Prostate gland (tissue), 2 donors: ENCODE results near the gene OR6B2. TPM values are rescaled to one million over a fixed set of nuclear protein-coding genes. Genes with fewer than 3 reads are reported as not detected.

Experiments
- DNase-seq: peaks from one replicate; pipeline ENCODE4 v3.0.0-alpha.2; 2019; ENCODE audit warnings: low spot score
- H3K27ac ChIP-seq, 2 donors: fragments of 200-600 bp; sonication (generic); 2 replicates each; pipeline ENCODE4 v1.5.1; 2017 to 2019
- H3K27me3 ChIP-seq: fragments of 200-600 bp; sonication (generic); replicated peaks from 2 replicates; pipeline ENCODE4 v1.5.1; 2019; ENCODE audit not compliant: insufficient read depth
- H3K36me3 ChIP-seq, 2 donors: fragments of 200-600 bp; sonication (generic); 1 replicate in 1 of 2; 2 replicates in 1 of 2; pipeline versions ENCODE4 v1.5.1 to v1.8.1; 2017 to 2019
- H3K4me1 ChIP-seq: fragments of 200-600 bp; sonication (generic); replicated peaks from 2 replicates; pipeline ENCODE4 v1.5.1; 2019
- H3K4me3 ChIP-seq, 2 donors: fragments of 200-600 bp; sonication (generic); 2 replicates each; pipeline ENCODE4 v1.5.1; 2017 to 2019
- H3K9me3 ChIP-seq: fragments of 200-600 bp; sonication (generic); 2 replicates; pipeline ENCODE4 v1.5.1; 2017
- POLR2A ChIP-seq: fragments of 450-650 bp; IDR thresholded peaks from one replicate; pipeline ENCODE4 v1.6.1; 2016; ENCODE audit warnings: antibody characterized with exemption, mild to moderate bottlenecking
- POLR2AphosphoS5 ChIP-seq: sonication (generic); formaldehyde crosslinking; IDR thresholded peaks from one replicate; pipeline ENCODE4 v1.6.1; 2017; ENCODE audit warnings: antibody characterized with exemption
- WGBS: methylation state at CpG from one replicate; pipeline ENCODE4 v1.1.5; 2018; 5-methylcytosine and 5-hydroxymethylcytosine counted together
- intact Hi-C: fragments of 100-400 bp; cut with DNase I; formaldehyde crosslinking; loops from one replicate; pipeline ENCODE4 v1.14.2; 2022
- total RNA-seq, 2 donors: library from RNA; depleted of rRNA; stranded (reverse); fragments of >200 nt; gene quantifications; one replicate each; pipeline ENCODE4 v1.1.0, GENCODE V29; 2016
- TF ChIP-seq, protein P1 (sequence below), 4 experiments: fragments of 200-600 bp in 2 of 4; fragments of 450-650 bp in 2 of 4; sonication (generic) in 2 of 4; IDR thresholded peaks; 1 replicate in 3 of 4; 2 replicates in 1 of 4; pipeline ENCODE4 v1.5.1; 2016 to 2019; ENCODE audit warnings: antibody characterized with exemption in 4 of 4, mild to moderate bottlenecking in 2 of 4, moderate library complexity in 2 of 4

Gene OR6B2
- total RNA-seq, 2 donors from 2014 or later = not detected

DNA sequence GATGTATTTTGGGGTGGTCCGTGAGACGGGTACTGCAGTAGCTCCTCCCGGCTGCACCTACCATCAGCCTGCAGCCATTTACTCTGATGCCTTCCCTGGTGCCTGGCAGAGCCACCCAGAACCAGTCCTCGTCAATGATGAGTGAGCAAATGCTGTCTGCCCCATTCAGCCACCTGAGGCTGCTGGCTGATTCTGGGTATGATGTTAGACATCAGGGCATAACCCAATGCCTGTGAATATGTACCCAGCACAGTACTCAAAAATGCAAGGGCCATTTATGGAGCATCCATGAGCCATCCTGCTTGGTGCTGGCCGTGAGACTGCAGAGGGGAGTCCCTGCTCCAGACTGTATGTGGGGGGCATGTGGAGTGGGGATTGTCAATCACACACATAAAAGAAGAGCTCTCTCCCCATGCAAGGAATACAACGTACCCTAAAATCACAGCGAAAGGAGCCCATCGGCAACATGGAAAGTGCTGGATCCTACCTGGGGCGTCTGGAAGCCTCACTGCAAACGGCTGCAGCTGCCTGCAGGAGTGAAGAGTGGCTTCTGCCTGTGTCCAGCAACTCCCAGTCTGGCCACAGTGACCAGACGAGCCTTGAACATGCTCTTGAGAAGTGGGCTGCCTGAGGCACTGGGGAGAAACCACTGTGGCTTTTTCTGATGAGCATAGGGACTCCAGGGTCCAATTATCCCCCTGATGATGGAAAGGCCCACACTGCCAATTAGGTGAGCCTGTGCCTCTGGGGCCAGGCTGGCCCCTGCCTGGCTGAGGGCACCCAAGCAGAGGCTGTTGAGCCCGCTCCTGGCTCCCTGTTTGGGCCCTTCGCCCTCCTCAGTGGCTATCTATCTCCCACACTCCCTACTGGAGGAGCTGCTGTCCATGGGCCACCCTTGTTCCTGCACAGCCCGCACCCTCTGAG is 2.4 kb upstream of the OR6B2 start:
- TF ChIP-seq, protein P1, sequence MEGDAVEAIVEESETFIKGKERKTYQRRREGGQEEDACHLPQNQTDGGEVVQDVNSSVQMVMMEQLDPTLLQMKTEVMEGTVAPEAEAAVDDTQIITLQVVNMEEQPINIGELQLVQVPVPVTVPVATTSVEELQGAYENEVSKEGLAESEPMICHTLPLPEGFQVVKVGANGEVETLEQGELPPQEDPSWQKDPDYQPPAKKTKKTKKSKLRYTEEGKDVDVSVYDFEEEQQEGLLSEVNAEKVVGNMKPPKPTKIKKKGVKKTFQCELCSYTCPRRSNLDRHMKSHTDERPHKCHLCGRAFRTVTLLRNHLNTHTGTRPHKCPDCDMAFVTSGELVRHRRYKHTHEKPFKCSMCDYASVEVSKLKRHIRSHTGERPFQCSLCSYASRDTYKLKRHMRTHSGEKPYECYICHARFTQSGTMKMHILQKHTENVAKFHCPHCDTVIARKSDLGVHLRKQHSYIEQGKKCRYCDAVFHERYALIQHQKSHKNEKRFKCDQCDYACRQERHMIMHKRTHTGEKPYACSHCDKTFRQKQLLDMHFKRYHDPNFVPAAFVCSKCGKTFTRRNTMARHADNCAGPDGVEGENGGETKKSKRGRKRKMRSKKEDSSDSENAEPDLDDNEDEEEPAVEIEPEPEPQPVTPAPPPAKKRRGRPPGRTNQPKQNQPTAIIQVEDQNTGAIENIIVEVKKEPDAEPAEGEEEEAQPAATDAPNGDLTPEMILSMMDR (IDR thresholded peaks at IDR 0.05) = no peak
- TF ChIP-seq POLR2A (no peak), POLR2AphosphoS5 (no peak)
- H3K36me3 ChIP-seq = no peaks in the 10 kb centered on the region
- no peaks in the 10 kb centered on the region for H3K4me1 ChIP-seq
- no peak overlapping the region for H3K4me3 ChIP-seq
- DNase-seq = no peak
- intact Hi-C loops = no loop called here
- 76% methylated on average over 14 of the region's 14 CpGs for WGBS
- no peaks in the 10 kb centered on the region for H3K9me3 ChIP-seq
- H3K27me3 ChIP-seq = no peaks in the 10 kb centered on the region
- H3K27ac ChIP-seq = no peak overlapping the region

DNA sequence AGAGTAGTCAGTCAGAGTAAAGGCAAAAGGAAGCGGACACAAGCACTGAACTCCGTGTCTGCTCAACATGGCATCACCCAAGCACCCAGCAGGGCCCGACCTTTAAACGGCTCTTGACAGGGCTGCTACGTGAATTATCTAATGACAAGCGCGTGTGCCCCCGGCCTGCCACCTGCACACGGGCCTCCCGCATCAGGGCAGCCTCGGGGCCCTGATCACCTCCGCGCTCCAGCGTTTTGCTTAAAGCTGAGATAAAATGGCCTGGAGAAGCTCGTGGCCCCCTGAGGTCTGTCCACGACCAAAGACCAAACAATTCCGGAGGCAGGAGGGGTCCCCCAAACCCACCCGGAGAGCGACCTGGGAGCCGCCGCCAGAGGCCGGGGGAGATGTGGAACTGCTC is 5.5 kb downstream of the OR6B2 start:
- peak overlapping the region; percentile 89 to 96 for H3K27ac ChIP-seq
- TF ChIP-seq POLR2A (no peak), POLR2AphosphoS5 (no peak)
- TF ChIP-seq, protein P1 (IDR thresholded peaks at IDR 0.05) = no peak
- H3K27me3 ChIP-seq = no peaks in the 10 kb centered on the region
- H3K4me1 ChIP-seq = peaks cover 7% of the 10 kb centered on the region
- WGBS = under 1% methylated on average over 16 of the region's 22 CpGs
- intact Hi-C loops = no loop called here
- no peaks in the 10 kb centered on the region for H3K9me3 ChIP-seq
- no peak for DNase-seq
- H3K36me3 ChIP-seq = peaks cover 0 to 4% of the 10 kb centered on the region in 2 donors
- H3K4me3 ChIP-seq = peak overlapping the region; percentile 53 to 95

DNA sequence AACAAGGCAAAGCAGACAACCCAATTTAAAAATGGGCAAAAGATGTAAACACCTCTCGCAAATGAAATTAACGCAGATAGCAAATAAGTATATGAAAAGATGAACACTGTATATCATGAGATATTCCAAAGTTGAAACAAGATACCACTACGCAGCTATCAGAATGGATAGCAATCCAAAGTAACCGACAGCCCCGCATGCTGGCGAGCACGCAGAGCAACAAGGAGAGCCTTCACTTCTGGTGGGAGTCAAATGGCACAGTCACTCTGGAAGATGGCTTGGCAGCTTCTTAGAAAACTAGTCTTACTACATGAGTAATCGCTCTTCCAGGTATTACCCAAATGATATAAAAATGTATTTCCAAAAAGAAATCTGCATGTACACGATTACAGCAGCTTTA is 6.4 kb downstream of the OR6B2 start:
- intact Hi-C loops = no loop called here
- DNase-seq = no peak
- Histone ChIP-seq H3K27me3 (no peaks in the 10 kb centered on the region), H3K4me1 (peaks cover 7% of the 10 kb centered on the region), H3K27ac (no peak overlapping the region), H3K9me3 (no peaks in the 10 kb centered on the region), H3K4me3 (no peak overlapping the region), H3K36me3 (peaks cover 0 to 4% of the 10 kb centered on the region in 2 donors)
- TF ChIP-seq POLR2A (no peak), POLR2AphosphoS5 (no peak)
- TF ChIP-seq, protein P1 (IDR thresholded peaks at IDR 0.05) = no peak
- WGBS = 79% methylated on average over 9 of the region's 9 CpGs

DNA sequence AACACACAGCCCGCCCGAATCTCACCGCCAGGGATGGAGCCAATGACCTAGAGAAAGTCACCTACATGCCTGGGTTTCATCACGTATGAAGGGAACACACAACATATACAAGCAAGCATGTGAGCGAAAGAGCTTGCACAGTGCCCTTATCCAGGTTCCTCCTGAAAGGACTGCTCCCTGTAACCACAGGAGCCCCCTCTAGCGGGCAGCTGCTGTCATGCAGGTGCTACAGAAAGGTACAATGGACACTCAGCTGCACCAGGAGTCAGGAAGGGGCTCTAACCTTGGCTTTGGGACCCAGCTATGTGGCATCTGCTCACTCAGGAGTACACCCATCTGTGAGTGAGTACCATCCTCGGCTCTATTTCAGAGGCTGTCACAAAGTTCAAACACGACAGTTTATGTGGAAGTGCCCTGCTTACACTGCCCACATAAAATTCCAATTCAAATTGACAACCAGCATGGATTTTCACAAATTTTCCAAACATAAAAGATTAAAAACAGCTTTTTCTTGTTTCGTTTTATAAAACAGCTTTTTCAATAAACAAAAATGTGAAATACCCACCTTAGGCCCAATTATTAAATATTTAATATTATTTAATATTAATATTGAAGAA is 8.6 kb downstream of the OR6B2 start:
- DNase-seq = peak; percentile 38
- Histone ChIP-seq H3K27ac (no peak overlapping the region), H3K9me3 (no peaks in the 10 kb centered on the region), H3K27me3 (no peaks in the 10 kb centered on the region), H3K36me3 (peaks cover 0 to 15% of the 10 kb centered on the region in 2 donors), H3K4me1 (peaks cover 7% of the 10 kb centered on the region), H3K4me3 (no peak overlapping the region)
- 60% methylated on average over 9 of the region's 9 CpGs for WGBS
- intact Hi-C loops = no loop called here
- TF ChIP-seq, protein P1 (IDR thresholded peaks at IDR 0.05) = peak in 3 of 4 experiments; percentile 39 to 55 (median 43)
- no peak for TF ChIP-seq POLR2AphosphoS5
- no peak for TF ChIP-seq POLR2A
